IMR-90 (cell line): Measurements from ENCODE around the gene SUSD6. TPM values are rescaled to one million over a fixed set of nuclear protein-coding genes. Genes with fewer than 3 reads are reported as not detected.
A peak's percentile ranks its signal among the peaks of the same experiment; 100 is the strongest.

Source experiments
- ATAC-seq: fragments of 200-7000 bp; cut with Tn5 transposase; 2 replicates; pipeline ENCODE4 v1.9.1; 2020; ENCODE audit warnings: low read depth, mild to moderate bottlenecking, moderate library complexity
- BruUV-seq: library from RNA; stranded (reverse); fragments of 400-500 nt; replicated peaks from 2 replicates; lab custom pipeline; 2021; lab: Mats Ljungman, UMichigan
- CTCF ChIA-PET: fragments of 300-600 bp; formaldehyde crosslinking; extraction: SDS; loops from one replicate; lab custom pipeline; 2021; ENCODE audit warnings: antibody characterized with exemption; lab: Yijun Ruan, JAX
- POLR2A ChIA-PET: fragments of 300-600 bp; sonication (Branson Sonifier 250); formaldehyde crosslinking; loops from one replicate; lab custom pipeline; 2022; ENCODE audit warnings: antibody characterized with exemption; ENCODE audit not compliant: unreplicated experiment; lab: Charles Lee
- DNase-seq: peaks from one replicate; pipeline ENCODE4 v3.0.0; 2013
- H2AFZ ChIP-seq: replicated peaks from 2 replicates; pipeline ENCODE3; 2013; ENCODE audit warnings: low read length, mild to moderate bottlenecking; ENCODE audit not compliant: poor library complexity
- H2AK5ac ChIP-seq: 2 replicates; pipeline ENCODE4 v1.6.1; 2013; ENCODE audit warnings: low read depth, low read length, inconsistent platforms
- H2AK9ac ChIP-seq: replicated peaks from 2 replicates; pipeline ENCODE3; 2013; ENCODE audit warnings: mild to moderate bottlenecking, low read depth, low read length, moderate library complexity; ENCODE audit not compliant: poor library complexity
- H2BK120ac ChIP-seq: 2 replicates; pipeline ENCODE4 v1.6.1; 2013; ENCODE audit warnings: low read depth, low read length, inconsistent platforms
- H2BK15ac ChIP-seq: 3 replicates; pipeline ENCODE4 v1.6.1; 2013; ENCODE audit warnings: low read depth, low read length, inconsistent platforms
- H2BK20ac ChIP-seq: 2 replicates; pipeline ENCODE4 v1.6.1; 2013; ENCODE audit warnings: low read depth, mild to moderate bottlenecking, inconsistent platforms, low read length, moderate library complexity
- H2BK5ac ChIP-seq: 2 replicates; pipeline ENCODE4 v1.6.1; 2013; ENCODE audit warnings: mild to moderate bottlenecking, low read depth, low read length, inconsistent platforms; ENCODE audit not compliant: poor library complexity, severe bottlenecking
- H3K14ac ChIP-seq: replicated peaks from 2 replicates; pipeline ENCODE4 v1.6.1; 2013; ENCODE audit warnings: low read depth, low read length, inconsistent platforms
- H3K18ac ChIP-seq: 2 replicates; pipeline ENCODE4 v1.6.1; 2013; ENCODE audit warnings: low read depth, low read length, control low read depth
- H3K23ac ChIP-seq: 2 replicates; pipeline ENCODE4 v1.6.1; 2013; ENCODE audit warnings: low read depth, low read length, inconsistent platforms
- H3K27ac ChIP-seq: 2 replicates; pipeline ENCODE4 v1.5.1; 2013; ENCODE audit warnings: mild to moderate bottlenecking, control low read depth, low read length; ENCODE audit not compliant: insufficient read depth
- H3K27me3 ChIP-seq: 2 replicates; pipeline ENCODE4 v1.6.1; 2013; ENCODE audit warnings: low read length; ENCODE audit not compliant: control insufficient read depth, insufficient read depth
- H3K36me3 ChIP-seq: 2 replicates; pipeline ENCODE4 v1.6.1; 2013; ENCODE audit warnings: low read length, mixed read lengths; ENCODE audit not compliant: control insufficient read depth, insufficient read depth
- H3K4ac ChIP-seq: 2 replicates; pipeline ENCODE4 v1.6.1; 2013; ENCODE audit warnings: low read depth, low read length, inconsistent platforms
- H3K4me1 ChIP-seq: 2 replicates; pipeline ENCODE4 v1.6.1; 2013; ENCODE audit warnings: low read length, mixed read lengths; ENCODE audit not compliant: control insufficient read depth, insufficient read depth
- H3K4me2 ChIP-seq: 2 replicates; pipeline ENCODE4 v1.6.1; 2013; ENCODE audit warnings: low read depth, mild to moderate bottlenecking, control low read depth, low read length, moderate library complexity
- H3K4me3 ChIP-seq: 2 replicates; pipeline ENCODE4 v1.5.1; 2013; ENCODE audit warnings: low read depth, mild to moderate bottlenecking, control low read depth, low read length, moderate library complexity; ENCODE audit not compliant: insufficient read depth
- H3K56ac ChIP-seq: 2 replicates; pipeline ENCODE4 v1.6.1; 2013; ENCODE audit warnings: low read length, inconsistent platforms; ENCODE audit not compliant: insufficient read depth; ENCODE audit errors: extremely low read depth
- H3K79me1 ChIP-seq, 2 experiments: 2 replicates each; pipeline ENCODE4 v1.6.1; 2013; ENCODE audit warnings: low read length in 2 of 2, inconsistent platforms in 1 of 2, low read depth in 1 of 2
- H3K9ac ChIP-seq: 2 replicates; pipeline ENCODE4 v1.6.1; 2013; ENCODE audit warnings: low read depth, low read length, control low read depth
- H3K9me1 ChIP-seq: 2 replicates; pipeline ENCODE4 v1.6.1; 2013; ENCODE audit warnings: low read length, inconsistent platforms; ENCODE audit not compliant: insufficient read depth
- H3K9me3 ChIP-seq: 2 replicates; pipeline ENCODE4 v1.6.1; 2013; ENCODE audit warnings: low read length; ENCODE audit not compliant: control insufficient read depth, insufficient read depth
- H4K20me1 ChIP-seq: 2 replicates; pipeline ENCODE4 v1.6.1; 2013; ENCODE audit warnings: low read length, inconsistent platforms; ENCODE audit not compliant: insufficient read depth
- H4K5ac ChIP-seq: 2 replicates; pipeline ENCODE4 v1.6.1; 2013; ENCODE audit warnings: mild to moderate bottlenecking, low read depth, low read length, control low read depth
- H4K8ac ChIP-seq, 2 experiments: 2 replicates each; pipeline ENCODE4 v1.6.1; 2013; ENCODE audit warnings: low read depth in 2 of 2, low read length in 2 of 2, control low read depth in 1 of 2, inconsistent platforms in 1 of 2
- H4K91ac ChIP-seq: 2 replicates; pipeline ENCODE4 v1.6.1; 2013; ENCODE audit warnings: low read depth, low read length, inconsistent platforms; ENCODE audit not compliant: insufficient read depth
- BHLHE40 ChIP-seq: fragments of 150-350 bp; IDR thresholded peaks from 2 replicates; pipeline ENCODE4 v1.6.1; 2016; ENCODE audit warnings: mild to moderate bottlenecking, low read depth, low read length
- CEBPB ChIP-seq: IDR thresholded peaks from 2 replicates; pipeline ENCODE4 v1.6.1; 2012; ENCODE audit warnings: low read depth, low read length, improper control_type of control experiment
- CHD1 ChIP-seq: IDR thresholded peaks from 2 replicates; pipeline ENCODE4 v1.6.1; 2012; ENCODE audit warnings: low read depth, low read length, improper control_type of control experiment
- FOS ChIP-seq: fragments of 150-350 bp; IDR thresholded peaks from 2 replicates; pipeline ENCODE4 v1.6.1; 2016; ENCODE audit warnings: low read depth, low read length
- MAFK ChIP-seq: IDR thresholded peaks from 2 replicates; pipeline ENCODE4 v1.6.1; 2012; ENCODE audit warnings: low read depth, low read length, improper control_type of control experiment
- MAZ ChIP-seq: IDR thresholded peaks from 2 replicates; pipeline ENCODE4 v1.6.1; 2012; ENCODE audit warnings: low read depth, mild to moderate bottlenecking, low read length, improper control_type of control experiment, moderate library complexity, borderline replicate concordance
- MXI1 ChIP-seq: IDR thresholded peaks from 2 replicates; pipeline ENCODE4 v1.6.1; 2012; ENCODE audit warnings: low read depth, mild to moderate bottlenecking, low read length, moderate library complexity, borderline replicate concordance
- NFE2L2 ChIP-seq: fragments of 150-350 bp; IDR thresholded peaks from 2 replicates; pipeline ENCODE4 v1.6.1; 2016; ENCODE audit warnings: low read depth, mild to moderate bottlenecking, low read length
- POLR2A ChIP-seq: IDR thresholded peaks from 2 replicates; pipeline ENCODE4 v1.6.1; 2012; ENCODE audit warnings: mild to moderate bottlenecking, low read depth, low read length
- RAD21 ChIP-seq: IDR thresholded peaks from 2 replicates; pipeline ENCODE4 v1.6.1; 2012; ENCODE audit warnings: low read length, improper control_type of control experiment
- RCOR1 ChIP-seq: IDR thresholded peaks from 2 replicates; pipeline ENCODE4 v1.6.1; 2012; ENCODE audit warnings: mild to moderate bottlenecking, low read length, improper control_type of control experiment; ENCODE audit not compliant: insufficient replicate concordance
- RFX5 ChIP-seq: IDR thresholded peaks from 2 replicates; pipeline ENCODE4 v1.8.0; 2012; ENCODE audit warnings: low read depth, mild to moderate bottlenecking, low read length, moderate library complexity
- SMC3 ChIP-seq: fragments of 150-350 bp; IDR thresholded peaks from 2 replicates; pipeline ENCODE4 v1.6.1; 2016; ENCODE audit warnings: low read depth, mild to moderate bottlenecking, antibody characterized with exemption, low read length, moderate library complexity
- WGBS, 2 experiments: methylation state at CpG; one replicate each; pipeline versions ENCODE4 v1.1.5 to v1.1.7; 2013; ENCODE audit warnings: missing lambda C conversion rate in 2 of 2; ENCODE audit not compliant: insufficient read length in 1 of 2; ENCODE audit errors: extremely low coverage in 2 of 2; 5-methylcytosine and 5-hydroxymethylcytosine counted together
- dilution Hi-C: fragments of 300-500 bp; cut with HindIII; formaldehyde crosslinking; loops from one replicate; pipeline ENCODE4 v1.14.3; 2018; ENCODE audit warnings: low sequenced_read_pairs; ENCODE audit not compliant: unreplicated experiment
- in situ Hi-C: fragments of 300-500 bp; cut with MboI; formaldehyde crosslinking; loops from 3 replicates; pipeline ENCODE4 v1.14.3; 2019; ENCODE audit warnings: low sequenced_read_pairs, inconsistent platforms, mixed read lengths
- intact Hi-C: fragments of 100-400 bp; cut with micrococcal nuclease; formaldehyde crosslinking; loops from 2 replicates; pipeline ENCODE4 v1.10.0; 2022
- polyA plus RNA-seq, 3 experiments: library from polyadenylated mRNA; depleted of rRNA; stranded (reverse); fragments of >200 nt; gene quantifications; 2 replicates each; pipeline ENCODE4 v1.2.3, GENCODE V29; 2012; ENCODE audit warnings: low replicate concordance in 1 of 3
- total RNA-seq: library from RNA; depleted of rRNA; stranded (reverse); fragments of >200 nt; gene quantifications from 2 replicates; pipeline ENCODE4 v1.2.3, GENCODE V29; 2012
- TF ChIP-seq, protein P1 (sequence below): fragments of 150-350 bp; IDR thresholded peaks from 2 replicates; pipeline ENCODE4 v1.6.1; 2017; ENCODE audit warnings: mild to moderate bottlenecking, antibody characterized with exemption, low read length, low read depth
- TF ChIP-seq, protein P2 (sequence below): conservative IDR thresholded peaks from 2 replicates; pipeline ENCODE4 v1.5.1; 2012; ENCODE audit warnings: mild to moderate bottlenecking, low read depth, low read length, improper control_type of control experiment
- TF ChIP-seq, protein P3 (sequence below): fragments of 150-350 bp; IDR thresholded peaks from 2 replicates; pipeline ENCODE4 v1.6.1; 2016; ENCODE audit warnings: low read depth, mild to moderate bottlenecking, low read length, moderate library complexity, borderline replicate concordance

SUSD6 gene
- total and polyA plus RNA-seq, 2 of the 4 experiments (the other 2 are of a cell fraction): 2.3 to 10.1 TPM

DNA sequence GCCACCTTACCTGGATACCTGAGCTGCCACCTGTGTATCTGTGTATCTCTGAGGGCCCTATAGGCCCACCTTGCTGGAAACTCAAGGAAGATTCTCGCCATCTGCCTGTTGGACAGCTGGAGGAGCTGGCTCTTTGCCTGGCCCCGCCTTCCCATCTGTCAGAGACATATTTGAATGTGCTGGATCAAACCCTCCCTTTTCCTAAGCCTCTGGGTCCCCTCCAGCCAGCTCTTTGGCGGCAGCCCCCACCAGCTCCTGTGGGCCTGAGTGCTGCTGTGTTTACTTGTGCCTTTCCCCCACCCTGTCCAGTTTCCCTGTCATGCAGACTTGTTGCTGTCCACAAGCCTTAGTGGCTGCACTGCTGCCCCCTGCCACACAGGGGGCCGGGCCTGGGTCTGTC lies 99.7 kb downstream of the SUSD6 start:
- Histone ChIP-seq H3K9ac (no peak overlapping the region), H3K36me3 (peaks cover 30% of the 10 kb centered on the region), H3K4ac (no peak overlapping the region), H2BK15ac (no peak overlapping the region), H3K18ac (no peak overlapping the region), H3K4me1 (peaks cover 19% of the 10 kb centered on the region), H3K9me1 (peaks cover 15% of the 10 kb centered on the region), H4K8ac (no peak overlapping the region), H2AK9ac (peak overlapping the region; percentile 10), H2AFZ (no peak overlapping the region), H3K23ac (no peak overlapping the region), H3K4me2 (no peak overlapping the region), H3K4me3 (no peak overlapping the region), H2BK120ac (no peak overlapping the region), H3K79me1 (peaks cover 6 to 39% of the 10 kb centered on the region in 2 experiments; a peak in 3 of 4 replicates), H3K27me3 (no peaks in the 10 kb centered on the region), H4K20me1 (no peaks in the 10 kb centered on the region), H3K56ac (no peak overlapping the region), H2AK5ac (no peak overlapping the region), H3K27ac (no peak overlapping the region), H2BK20ac (no peak overlapping the region), H3K14ac (no peak overlapping the region), H3K9me3 (no peaks in the 10 kb centered on the region), H4K91ac (no peak overlapping the region), H2BK5ac (no peak overlapping the region), H4K5ac (no peak overlapping the region)
- intact Hi-C loops (loop anchor here (5.0 kb wide), 1 partner anchor 44 kb away; no protein-coding TSS in a partner anchor), in situ Hi-C loops (no loop called here), dilution Hi-C loops (no loop called here)
- no peak for TF ChIP-seq RCOR1
- no peak for TF ChIP-seq CEBPB
- TF ChIP-seq BHLHE40: no peak
- TF ChIP-seq MAFK: no peak
- TF ChIP-seq RAD21: no peak
- no peak for TF ChIP-seq POLR2A
- TF ChIP-seq NFE2L2: no peak
- TF ChIP-seq, protein P1, sequence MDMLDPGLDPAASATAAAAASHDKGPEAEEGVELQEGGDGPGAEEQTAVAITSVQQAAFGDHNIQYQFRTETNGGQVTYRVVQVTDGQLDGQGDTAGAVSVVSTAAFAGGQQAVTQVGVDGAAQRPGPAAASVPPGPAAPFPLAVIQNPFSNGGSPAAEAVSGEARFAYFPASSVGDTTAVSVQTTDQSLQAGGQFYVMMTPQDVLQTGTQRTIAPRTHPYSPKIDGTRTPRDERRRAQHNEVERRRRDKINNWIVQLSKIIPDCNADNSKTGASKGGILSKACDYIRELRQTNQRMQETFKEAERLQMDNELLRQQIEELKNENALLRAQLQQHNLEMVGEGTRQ: no peak
- no peak for TF ChIP-seq MAZ
- TF ChIP-seq SMC3: no peak
- no peak for TF ChIP-seq MXI1
- TF ChIP-seq, protein P2, sequence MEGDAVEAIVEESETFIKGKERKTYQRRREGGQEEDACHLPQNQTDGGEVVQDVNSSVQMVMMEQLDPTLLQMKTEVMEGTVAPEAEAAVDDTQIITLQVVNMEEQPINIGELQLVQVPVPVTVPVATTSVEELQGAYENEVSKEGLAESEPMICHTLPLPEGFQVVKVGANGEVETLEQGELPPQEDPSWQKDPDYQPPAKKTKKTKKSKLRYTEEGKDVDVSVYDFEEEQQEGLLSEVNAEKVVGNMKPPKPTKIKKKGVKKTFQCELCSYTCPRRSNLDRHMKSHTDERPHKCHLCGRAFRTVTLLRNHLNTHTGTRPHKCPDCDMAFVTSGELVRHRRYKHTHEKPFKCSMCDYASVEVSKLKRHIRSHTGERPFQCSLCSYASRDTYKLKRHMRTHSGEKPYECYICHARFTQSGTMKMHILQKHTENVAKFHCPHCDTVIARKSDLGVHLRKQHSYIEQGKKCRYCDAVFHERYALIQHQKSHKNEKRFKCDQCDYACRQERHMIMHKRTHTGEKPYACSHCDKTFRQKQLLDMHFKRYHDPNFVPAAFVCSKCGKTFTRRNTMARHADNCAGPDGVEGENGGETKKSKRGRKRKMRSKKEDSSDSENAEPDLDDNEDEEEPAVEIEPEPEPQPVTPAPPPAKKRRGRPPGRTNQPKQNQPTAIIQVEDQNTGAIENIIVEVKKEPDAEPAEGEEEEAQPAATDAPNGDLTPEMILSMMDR: no peak
- TF ChIP-seq, protein P3, sequence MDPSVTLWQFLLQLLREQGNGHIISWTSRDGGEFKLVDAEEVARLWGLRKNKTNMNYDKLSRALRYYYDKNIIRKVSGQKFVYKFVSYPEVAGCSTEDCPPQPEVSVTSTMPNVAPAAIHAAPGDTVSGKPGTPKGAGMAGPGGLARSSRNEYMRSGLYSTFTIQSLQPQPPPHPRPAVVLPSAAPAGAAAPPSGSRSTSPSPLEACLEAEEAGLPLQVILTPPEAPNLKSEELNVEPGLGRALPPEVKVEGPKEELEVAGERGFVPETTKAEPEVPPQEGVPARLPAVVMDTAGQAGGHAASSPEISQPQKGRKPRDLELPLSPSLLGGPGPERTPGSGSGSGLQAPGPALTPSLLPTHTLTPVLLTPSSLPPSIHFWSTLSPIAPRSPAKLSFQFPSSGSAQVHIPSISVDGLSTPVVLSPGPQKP: no peak
- TF ChIP-seq FOS: no peak
- no peak for TF ChIP-seq RFX5
- TF ChIP-seq CHD1: no peak
- ATAC-seq (no peak), DNase-seq (peak; percentile 17)
- WGBS, 2 experiments: 60% methylated on average over 1 of the region's 4 CpGs; no CpG with 5 or more reads in 1 of the 2 experiments
- CTCF ChIA-PET: no interaction called here
- POLR2A ChIA-PET: interaction anchor here (0.6 kb wide), 1 partner anchor 95 kb away, joined by 3 read pairs; no protein-coding TSS in a partner anchor
- no TSS peak for BruUV-seq
